ENCODE results near the gene HINT3.

- TF ChIP-seq EZH2 (IDR thresholded peaks at IDR 0.05; ENCODE audit: low read depth, unreplicated experiment): no peak
- TF ChIP-seq CREB1 (CRISPR knock-in tag; IDR thresholded peaks at IDR 0.05; ENCODE audit: low read depth): no peak
- TF ChIP-seq CTCF (conservative IDR thresholded peaks at IDR 0.05; ENCODE audit: low read depth in 2 of 2): no peak
- TF ChIP-seq POLR2AphosphoS5 (IDR thresholded peaks at IDR 0.05; ENCODE audit: low read depth): no peak
- TF ChIP-seq REST (IDR thresholded peaks at IDR 0.05; ENCODE audit: unreplicated experiment): no peak
- TF ChIP-seq ZNF462 (CRISPR knock-in tag; IDR thresholded peaks at IDR 0.05): no peak
- TF ChIP-seq ZNF114 (CRISPR knock-in tag; IDR thresholded peaks at IDR 0.05): no peak
- no peak for TF ChIP-seq EZH2phosphoT487 (IDR thresholded peaks at IDR 0.05; ENCODE audit: unreplicated experiment)
- TF ChIP-seq ETS1 (IDR thresholded peaks at IDR 0.05): no peak
Observed at GRCh38 chr6:125926711-125927110, 29.9 kb upstream of the HINT3 start.

Data from GM23338 (cell line).